Vagina (tissue), 2 donors: ENCODE measurements around the gene PRR18.
"Not testable (repeated sequence)": the region's sequence is repeated elsewhere in the genome, so short reads cannot be mapped to it uniquely, and the experiment has no call there.

Source experiments
- POLR2A ChIP-seq, 2 donors: fragments of 450-650 bp; IDR thresholded peaks; one replicate each; pipeline ENCODE4 v1.6.1; 2017; ENCODE audit warnings: antibody characterized with exemption in 2 of 2, mild to moderate bottlenecking in 2 of 2, moderate library complexity in 2 of 2
- TF ChIP-seq, protein P1 (sequence below), 3 experiments: fragments of 450-650 bp in 2 of 3; fragments of 200-600 bp in 1 of 3; sonication (generic) in 1 of 3; IDR thresholded peaks; one replicate each; pipeline ENCODE4 v1.5.1; 2017 to 2019; ENCODE audit warnings: antibody characterized with exemption in 3 of 3, mild to moderate bottlenecking in 2 of 3, moderate library complexity in 2 of 3

DNA sequence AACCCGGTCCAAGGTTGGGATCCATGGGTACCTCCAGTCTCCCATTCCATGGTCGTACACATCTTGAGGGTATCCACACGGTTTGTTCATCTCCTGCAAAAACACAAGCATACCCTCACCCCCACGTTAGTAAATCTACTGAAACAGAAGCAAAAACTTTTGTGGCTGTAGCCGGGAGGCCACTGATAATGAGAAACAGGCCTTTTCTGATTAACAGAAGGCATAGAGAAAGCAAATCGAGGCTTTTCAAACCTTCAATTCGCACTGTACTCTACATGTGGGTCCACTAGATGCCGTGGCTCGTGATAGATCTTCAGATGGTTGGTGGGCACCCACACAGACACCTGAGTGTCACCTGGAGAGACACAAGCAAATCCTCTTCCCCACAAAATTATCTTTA, 37.5 kb upstream of the PRR18 start:
- TF ChIP-seq, protein P1, sequence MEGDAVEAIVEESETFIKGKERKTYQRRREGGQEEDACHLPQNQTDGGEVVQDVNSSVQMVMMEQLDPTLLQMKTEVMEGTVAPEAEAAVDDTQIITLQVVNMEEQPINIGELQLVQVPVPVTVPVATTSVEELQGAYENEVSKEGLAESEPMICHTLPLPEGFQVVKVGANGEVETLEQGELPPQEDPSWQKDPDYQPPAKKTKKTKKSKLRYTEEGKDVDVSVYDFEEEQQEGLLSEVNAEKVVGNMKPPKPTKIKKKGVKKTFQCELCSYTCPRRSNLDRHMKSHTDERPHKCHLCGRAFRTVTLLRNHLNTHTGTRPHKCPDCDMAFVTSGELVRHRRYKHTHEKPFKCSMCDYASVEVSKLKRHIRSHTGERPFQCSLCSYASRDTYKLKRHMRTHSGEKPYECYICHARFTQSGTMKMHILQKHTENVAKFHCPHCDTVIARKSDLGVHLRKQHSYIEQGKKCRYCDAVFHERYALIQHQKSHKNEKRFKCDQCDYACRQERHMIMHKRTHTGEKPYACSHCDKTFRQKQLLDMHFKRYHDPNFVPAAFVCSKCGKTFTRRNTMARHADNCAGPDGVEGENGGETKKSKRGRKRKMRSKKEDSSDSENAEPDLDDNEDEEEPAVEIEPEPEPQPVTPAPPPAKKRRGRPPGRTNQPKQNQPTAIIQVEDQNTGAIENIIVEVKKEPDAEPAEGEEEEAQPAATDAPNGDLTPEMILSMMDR (IDR thresholded peaks at IDR 0.05) = not testable (repeated sequence)
- TF ChIP-seq POLR2A (IDR thresholded peaks at IDR 0.05) = not testable (repeated sequence)
